HG02938 (cell line): ENCODE results near the gene SHH.

Experiments
- ATAC-seq: cut with Tn5 transposase; IDR thresholded peaks from one replicate; pipeline ENCODE4 v1.9.1; 2021; ENCODE audit warnings: mild to moderate bottlenecking, moderate library complexity; ENCODE audit not compliant: unreplicated experiment

The SHH gene

DNA sequence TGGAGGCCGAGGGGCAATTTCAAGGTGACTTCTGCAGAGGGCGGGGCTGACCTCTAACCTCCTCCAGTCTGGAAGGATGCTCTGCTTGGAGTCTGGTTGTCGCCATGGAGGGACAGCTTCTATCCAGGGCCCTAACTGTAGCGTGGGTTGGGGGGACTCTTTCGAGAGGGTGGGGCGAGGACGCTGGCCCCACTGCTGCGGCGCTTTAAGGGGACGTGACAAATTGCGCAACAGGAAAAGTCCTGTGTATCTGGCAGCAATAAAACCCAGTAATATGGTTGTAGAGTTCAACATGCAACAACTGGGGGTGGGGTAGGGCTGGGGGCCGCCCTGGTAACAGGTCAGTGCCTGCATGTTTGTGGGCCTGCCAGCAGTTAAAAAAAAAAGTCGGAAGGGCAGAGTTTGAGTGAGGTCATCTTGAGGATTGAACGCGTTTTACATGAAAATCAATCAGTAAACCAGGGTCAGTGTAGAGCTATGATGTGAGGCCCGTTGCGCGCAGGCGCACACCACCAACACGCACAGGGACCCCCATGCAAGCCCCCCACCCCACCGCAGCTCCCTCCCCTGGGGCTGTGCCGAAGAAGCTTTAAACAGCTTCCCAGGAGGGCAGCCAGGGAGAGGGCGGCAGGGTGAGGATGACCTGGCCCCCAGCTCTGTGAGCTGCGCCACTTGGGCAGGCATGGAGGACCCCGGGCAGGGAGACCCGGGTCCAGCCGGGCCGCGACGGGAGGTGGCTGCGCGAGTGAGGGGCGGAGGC, 4.3 kb downstream of the SHH start:
- no peak for ATAC-seq

DNA sequence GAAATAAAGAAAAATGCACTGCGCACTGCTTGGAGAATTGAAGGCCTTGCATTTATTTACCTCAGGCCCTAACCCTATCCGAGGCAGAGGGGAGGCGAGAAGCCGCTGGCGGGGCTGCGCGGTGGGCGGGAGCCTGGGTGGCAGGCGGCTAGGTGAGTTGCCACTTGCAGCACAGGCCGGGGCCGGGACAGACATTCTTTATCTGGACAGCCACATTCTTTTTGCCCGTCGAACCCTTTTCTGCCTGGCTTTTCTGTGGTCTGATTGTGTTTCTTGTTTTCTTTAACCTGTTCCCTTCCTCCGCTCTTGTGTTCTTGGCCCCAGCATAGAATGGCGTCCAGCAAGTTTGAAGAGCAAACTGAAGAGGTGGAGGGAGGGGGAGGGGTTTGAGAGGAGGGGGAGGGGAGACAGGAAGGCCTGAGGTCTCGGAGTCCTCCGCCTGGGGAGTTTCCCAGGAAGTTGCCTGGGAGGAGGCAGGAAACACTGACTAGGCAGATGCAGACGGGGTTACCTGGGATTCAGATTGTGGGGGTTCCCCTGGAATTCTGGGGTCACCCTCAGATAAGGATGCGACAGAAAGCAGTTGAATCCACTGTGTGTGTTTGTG, 5.1 kb downstream of the SHH start:
- ATAC-seq, result no peak

DNA sequence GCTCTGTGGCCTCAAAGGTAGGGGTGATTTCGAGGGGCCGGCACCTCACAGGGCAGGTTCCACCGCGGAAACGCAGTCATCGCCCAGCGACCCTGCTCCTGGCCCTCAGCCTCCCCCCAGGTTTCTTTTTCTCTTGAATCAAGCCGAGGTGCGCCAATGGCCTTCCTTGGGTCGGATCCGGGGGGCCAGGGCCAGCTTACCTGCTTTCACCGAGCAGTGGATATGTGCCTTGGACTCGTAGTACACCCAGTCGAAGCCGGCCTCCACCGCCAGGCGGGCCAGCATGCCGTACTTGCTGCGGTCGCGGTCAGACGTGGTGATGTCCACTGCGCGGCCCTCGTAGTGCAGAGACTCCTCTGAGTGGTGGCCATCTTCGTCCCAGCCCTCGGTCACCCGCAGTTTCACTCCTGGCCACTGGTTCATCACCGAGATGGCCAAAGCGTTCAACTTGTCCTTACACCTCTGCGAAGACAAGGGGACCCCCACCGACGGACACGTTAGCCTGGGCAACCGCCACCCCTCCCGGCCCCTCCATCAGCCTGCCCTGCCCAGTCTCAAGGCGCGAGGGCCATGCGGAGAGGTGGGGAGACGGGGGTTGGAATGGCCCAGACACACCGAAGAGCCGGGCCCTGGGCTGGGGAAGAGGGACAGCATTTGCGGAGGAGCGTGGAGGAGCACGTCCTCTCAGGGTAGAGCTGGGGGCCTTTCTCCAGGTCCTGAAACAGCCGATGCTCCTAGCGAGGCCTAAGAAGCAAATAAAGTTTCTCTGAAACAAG, 6.0 kb downstream of the SHH start:
- no peak for ATAC-seq

DNA sequence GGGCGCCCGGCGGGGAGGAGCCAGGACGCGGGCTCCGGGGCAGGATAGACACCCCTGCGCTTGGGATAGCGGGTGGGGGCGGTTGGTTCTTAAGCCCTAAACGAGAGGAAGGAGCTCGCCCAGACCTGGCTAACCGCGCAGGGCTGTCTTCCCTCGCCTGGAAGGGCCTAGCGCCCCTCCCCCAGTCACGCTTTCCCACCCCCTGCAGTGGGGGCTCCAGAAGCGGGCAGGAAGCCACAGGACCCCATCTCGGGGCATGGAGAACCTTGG, 6.5 kb downstream of the SHH start:
- peak; percentile 4 for ATAC-seq

DNA sequence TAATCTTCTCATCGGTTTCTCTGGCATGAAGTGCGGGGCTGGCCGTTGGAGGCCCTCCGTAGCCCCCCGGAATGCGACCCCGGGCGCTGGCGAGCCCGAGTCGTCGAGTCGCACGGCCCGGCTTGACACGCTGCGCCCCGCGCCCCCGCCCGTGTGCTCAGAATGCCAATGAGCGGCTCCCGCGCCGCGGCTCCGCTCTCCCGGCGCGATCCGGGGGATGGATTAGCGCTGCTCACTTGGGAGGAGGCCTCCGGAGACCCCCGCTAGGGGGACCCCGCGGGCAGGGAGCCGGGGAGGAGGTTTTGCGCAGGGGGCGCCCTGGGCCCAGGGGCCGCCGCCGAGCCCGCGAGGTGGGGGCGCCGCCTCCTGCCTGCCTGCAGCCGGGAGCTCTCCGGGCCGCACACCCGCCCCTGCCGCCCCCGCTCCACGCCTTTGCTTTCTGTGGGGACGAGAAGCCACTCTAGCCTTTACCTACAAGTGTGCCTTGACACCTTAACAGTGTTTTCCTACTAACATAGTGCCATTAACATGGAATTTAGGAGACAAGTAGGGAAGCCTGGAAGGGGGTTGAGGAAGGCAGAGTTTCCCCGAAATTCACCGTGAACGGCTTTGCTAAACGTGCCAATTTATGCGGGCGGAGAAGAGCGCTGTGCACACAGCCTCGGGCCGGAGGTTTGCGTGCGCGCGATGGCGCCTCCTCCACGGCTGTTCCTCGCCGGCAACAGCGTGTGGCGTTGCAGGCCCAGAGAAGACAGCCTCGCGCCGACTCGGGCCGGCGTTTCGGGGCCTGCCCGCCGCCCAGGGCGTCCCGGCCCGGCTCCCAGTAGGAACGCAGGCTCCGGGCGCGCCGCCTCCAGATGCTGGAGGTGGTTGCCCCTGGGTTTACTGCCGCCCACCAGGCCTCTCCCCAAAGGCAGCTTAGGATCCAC, 7.1 kb downstream of the SHH start:
- peak; percentile 46 for ATAC-seq

DNA sequence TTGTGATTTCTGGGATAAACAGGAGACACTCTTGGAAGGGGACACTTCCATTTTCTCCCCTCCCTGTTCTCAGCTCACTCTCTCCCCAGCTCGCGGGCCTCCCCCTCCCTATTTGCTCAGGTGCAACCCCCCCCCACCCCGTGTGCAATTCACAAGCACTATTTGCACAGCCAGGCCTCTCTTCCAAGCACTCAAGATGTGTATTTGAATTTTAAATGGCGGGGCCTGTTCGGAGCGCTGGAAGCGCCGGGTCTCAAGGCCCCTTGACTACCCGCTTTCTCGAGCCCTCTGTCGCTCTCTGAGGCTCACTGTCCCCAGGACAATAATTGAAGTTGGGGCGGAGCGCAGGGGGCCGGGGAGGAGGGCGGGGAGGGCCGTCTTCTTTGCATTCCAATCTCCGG, 7.8 kb downstream of the SHH start:
- no peak for ATAC-seq

DNA sequence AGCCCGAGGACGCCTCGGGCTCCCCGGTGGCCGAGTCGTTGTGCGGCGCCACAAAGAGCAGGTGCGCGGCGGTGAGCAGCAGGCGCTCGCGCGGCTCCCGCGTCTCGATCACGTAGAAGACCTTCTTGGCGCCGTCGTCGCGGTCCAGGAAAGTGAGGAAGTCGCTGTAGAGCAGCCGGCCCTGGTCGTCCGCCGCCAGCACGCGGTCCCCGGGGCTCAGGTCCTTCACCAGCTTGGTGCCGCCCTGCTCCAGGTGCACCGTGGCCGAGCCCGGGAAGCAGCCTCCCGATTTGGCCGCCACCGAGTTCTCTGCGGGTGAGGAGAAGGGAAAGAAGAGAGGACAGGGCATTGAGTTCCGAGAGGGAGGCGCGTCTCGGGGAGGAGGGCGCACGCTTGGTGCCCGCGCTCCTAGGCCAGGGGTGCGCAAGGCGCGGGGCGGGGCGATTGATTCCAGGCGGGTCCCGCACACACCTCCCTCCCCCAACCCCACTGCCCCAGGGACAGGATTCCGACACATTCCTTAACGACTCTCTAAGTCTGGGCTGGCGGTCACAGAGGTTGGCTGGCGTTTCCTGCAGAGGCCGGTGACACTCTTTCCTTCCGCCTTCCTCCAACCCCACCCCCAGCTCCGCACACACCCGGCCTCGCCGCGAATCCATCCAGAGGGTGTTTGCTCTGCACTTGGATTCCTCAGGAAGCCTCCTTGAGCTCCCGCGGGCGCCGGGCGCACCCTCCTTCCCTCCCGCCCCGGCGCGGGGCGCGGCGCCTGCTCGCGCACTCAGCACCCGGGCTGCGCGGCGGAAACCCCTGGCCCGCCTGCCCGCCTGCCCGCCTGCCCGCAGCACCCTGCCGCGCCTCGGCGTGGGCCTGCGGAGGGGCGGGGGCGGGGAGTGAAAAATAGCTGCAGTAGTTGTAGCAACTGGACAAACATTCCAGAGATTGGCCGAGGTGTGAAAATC, 8.6 kb downstream of the SHH start:
- no peak for ATAC-seq

DNA sequence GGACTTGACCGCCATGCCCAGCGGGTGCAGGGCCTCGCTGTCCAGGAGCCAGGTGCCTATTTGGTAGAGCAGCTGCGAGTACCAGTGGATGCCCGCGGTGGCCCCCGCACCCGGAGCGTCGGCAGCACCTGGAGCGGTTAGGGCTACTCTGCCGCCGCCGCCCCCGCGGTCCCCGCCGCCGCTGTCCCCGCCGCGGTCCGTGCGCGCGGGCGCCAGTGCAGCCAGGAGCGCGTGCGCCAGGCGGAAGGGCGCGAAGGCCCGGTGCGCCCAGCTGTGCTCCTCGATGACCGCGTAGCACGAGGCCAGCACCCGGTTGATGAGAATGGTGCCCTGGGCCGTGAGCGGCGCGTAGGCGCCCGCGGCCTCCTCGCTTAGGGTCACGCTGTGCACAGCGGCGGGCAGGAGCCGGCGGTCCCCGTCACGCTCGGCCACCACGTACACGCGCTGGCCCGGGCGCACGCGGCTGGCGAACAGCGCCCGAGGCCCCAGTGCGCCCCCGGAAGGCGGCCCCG, 9.3 kb downstream of the SHH start:
- ATAC-seq, result no peak

DNA sequence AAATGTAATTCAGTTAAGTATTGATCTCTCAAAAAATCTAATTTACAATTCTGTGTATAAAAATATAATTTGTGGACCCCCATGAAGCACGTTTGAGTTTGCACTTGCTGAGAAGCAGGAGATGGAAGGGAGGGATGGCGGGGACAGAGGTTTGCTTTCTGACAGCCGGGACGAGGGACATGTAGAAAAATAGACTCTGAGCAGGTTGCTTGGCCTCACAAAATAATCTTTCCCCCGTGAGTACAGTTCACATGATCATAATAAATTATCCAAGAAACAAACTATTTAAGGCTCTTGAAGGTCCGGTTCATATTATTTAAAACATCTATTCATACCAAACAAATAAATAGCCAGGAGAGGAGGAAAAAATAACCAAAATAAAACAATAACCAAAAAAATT, 10.0 kb downstream of the SHH start:
- ATAC-seq, result no peak

DNA sequence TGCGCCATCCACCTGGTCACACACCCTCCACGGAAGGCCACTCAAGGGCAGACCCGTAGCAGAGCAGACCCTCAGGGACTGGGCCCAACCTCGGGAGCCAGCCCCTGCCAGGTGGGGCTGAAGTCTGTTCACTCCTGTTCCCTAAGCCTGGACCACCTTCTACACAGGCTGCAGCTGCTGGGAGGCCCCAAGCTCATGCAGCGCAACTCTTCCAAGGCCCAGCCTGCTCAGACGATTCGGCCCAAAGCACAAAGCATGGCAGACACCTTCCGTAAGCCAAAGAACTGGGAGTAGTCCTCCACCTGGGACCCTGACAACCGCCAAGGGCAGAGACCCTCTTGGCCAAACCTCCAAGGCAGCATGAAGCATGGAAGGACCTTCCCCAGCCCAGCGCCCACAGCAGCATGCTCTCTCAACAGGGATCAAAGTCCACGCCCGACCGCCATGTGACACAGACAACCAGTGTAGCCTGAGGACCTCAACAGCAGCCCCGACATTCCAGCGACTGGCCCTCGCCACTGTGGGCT, 11.5 kb downstream of the SHH start:
- ATAC-seq, result no peak

DNA sequence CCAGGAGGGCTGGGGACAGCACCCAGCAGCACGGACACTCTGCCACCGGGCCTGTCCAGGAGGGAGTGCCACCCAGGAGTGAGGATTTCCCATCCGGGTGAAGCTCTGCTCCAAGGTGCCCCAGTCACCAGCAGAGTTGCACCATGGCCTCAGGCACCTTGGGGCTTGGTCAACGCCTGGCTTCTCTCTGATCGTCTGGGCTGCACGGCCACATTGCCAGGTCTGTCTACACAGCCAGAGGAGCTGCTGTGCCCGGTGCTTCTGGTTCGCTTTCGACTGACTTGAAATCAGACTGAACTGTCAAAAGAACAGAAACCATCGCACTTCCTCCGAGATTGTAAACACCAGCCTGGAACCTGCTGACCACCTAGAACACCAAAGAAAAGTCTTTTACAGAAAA, 12.0 kb downstream of the SHH start:
- ATAC-seq, result no peak

DNA sequence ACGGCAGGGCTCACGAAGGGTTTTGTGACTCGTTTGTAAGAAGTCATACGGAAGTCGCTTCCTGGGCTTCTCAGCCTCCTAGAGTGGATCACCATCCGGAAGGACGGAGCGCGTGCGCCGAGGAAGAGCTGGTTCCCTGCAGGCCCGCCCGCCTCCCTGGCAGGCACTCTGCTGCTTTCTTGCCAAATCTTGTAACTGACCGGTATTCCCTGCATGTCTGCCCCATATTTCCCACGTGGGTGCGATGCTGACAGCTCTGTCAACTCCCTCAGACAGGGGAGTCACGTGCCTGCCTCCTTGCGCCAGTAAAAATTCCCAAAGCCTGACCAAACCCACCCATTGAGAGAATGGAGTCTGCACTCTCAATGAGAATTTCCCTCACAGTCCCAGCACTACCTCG, 12.7 kb downstream of the SHH start:
- ATAC-seq, result no peak

DNA sequence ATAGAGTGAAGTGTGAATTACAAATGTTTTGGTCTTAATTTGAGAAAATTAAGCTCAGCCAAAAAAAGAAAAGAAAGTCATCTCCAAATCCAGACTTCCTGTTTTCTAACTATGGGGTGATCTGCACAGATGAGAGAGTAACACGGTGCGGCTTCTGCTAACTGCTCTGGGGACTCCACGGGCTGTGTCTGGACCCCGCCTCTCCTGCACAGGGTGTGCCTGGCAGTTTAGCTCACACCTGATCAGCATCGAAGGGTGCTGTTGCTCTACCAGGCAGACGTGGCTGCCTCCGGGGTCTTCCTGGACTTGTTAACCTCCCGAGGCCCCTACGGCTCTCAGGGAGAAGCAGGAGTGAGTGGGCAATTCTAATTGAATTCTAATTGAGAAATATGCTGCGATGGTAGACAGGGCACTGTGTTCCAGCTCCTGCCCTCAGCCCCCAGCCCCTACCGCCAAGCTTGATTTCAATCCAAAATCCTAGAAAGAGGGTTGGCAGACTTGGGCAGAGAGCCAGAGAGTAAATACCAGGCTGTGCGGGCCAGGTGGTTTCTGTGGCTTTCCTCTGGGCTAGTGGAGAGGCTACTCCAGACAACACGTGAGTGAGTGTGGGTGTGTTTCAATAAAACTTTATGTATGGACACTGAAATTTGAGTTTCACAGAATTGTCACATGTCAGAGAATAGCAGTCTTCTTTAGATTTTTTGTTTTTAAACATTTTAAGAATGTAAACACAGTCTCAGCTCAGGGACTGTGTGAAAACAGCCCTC, 13.4 kb downstream of the SHH start:
- ATAC-seq, result no peak

DNA sequence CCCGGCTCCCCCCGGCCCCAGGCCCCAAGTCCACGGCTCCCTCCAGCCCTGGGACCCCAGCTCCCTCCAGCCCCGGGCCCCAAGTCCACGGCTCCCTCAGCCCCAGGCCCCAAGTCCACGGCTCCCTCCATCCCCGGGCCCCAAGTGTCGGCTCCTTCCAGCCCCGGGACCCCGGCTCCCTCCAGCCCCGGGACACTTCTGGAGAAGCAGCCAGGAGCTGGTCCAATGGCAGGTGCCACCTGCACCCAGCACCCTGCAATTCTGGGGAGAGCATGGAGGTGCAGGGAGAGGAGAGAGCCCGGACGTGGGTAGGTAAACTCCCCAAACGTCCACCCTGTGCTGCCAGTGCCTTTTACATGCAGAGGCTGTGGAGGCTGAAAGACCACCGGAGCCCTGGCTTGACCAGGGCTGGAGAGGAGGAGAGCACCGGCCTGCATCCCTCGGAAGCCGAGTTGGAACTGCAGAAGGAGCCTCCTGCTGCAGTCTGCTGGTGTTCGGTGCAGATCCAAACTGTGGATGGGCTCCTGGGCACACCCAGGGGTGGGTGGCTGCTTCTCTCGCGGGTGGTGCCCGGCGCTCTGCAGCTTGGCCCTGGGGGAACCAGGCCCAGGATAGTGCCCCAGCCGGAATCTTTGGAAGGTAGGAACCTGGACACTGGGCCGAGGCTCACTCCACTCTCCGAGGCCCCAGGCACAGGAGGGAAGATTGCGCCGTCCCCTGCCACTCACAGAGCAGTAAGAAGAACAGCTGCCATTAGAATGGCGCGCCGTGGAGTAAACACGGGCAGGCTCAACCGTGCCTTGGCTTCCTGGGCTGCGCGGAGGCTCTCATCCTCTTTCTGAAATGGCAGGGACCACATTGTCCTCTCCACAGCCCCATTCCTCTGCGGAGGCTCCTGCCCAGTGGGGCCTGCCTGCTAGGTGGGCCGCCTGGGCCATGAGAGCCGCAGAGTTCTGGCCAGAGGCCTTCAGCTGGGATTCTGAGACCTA, 14.7 kb downstream of the SHH start:
- ATAC-seq, result no peak

DNA sequence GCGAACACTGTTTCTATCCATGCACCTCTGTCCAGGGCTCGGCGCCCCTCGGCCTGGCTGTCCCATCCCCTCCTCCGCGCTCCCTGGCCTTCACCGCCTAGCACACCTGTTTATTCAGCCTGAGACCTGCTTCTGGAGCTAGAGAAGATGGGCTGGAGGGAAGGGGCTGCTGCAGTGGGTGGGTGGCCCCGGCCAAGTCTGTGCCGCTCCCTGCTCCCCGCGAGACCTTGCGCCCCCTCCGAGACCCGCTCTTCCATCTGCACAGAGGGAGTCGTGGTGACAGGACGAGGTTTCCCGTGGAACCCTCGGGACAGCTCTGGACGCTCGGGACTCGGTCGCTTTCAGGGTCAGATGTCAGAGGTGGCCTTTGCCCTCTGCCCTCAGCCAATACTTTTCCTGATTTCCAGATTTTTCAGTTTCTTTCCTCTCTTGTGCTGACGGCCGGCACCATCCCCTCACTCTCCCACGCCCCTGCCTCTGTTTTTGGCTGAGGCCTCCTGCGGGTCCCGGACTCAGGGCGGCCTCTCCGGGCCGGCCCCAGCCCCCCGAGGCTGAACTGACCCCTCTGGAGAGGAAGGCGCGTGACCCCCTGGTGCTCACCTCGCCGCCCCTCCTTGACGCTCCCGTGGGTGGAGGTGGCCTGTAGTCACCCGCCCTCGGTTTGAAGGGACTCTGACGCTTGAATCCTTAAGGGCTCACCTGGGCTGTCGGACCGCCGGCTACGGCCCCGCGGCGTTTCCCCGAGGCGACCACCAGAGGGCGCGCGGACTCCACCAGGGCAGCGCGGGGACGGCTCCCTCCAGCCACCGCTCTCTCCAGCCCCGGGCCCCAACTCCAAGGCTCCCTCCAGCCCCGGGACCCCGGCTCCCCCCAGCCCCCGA, 15.6 kb downstream of the SHH start:
- ATAC-seq, result no peak

DNA sequence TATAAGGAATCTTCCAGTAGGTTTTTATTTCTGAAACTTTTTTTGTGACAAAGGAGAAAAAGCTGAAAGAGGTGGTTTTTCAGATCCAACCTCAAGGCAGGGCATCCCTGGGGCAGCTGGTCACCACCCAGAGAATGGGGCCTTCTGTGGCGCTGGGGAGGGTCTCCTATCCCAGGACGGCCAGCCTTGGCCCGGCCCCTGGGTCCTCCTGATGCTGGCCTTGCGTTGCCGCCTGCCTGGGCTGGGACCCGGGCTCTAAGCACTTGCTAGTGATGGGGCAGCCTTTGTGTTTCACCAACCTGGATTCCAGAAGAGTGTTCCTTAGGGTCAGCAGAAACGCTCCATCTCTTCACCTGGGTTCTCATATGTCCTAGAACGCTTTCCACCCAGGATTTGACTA, 16.3 kb downstream of the SHH start:
- ATAC-seq, result no peak

DNA sequence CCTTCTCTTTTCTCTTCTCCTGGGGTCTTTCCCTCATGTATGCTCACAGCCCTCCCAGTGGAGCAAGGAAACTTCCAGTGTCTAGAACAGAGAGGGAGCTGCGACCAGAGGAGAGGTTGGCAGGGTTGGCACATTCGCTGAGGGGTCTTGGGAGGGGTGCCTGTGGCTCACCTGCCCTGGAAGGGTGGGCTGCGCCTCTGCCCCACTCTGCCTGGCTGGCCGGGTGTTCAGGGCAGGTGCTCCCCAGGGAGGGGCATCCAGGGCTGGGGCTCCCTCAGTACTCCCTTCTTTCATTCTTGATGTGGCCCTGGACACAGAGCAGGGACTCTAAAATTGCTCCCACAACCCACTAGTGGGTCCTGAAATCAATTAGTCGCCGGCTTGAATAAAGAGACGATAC, 16.9 kb downstream of the SHH start:
- no peak for ATAC-seq
